K562 (cell line): Measurements from ENCODE around the gene NKG7. TPM values are rescaled to one million over a fixed set of nuclear protein-coding genes. Genes with fewer than 3 reads are reported as not detected.

Source experiments
- ARID1B ChIP-seq: fragments of 450-650 bp; IDR thresholded peaks from 2 replicates; pipeline ENCODE4 v1.6.1; 2016; ENCODE audit warnings: antibody characterized with exemption, mild to moderate bottlenecking, inconsistent platforms
- ATF3 ChIP-seq, 2 experiments: fragments of 450-650 bp in 1 of 2; sonication (generic) in 1 of 2; formaldehyde crosslinking in 1 of 2; IDR thresholded peaks in 1 of 2; conservative IDR thresholded peaks in 1 of 2; 2 replicates each; pipeline versions ENCODE4 v1.6.1 to v1.8.1; 2016 to 2023; ENCODE audit warnings: mild to moderate bottlenecking in 2 of 2, moderate library complexity in 2 of 2, inconsistent platforms in 1 of 2, missing genetic modification reagents in 1 of 2
- ATF7 ChIP-seq: fragments of 450-650 bp; IDR thresholded peaks from 2 replicates; pipeline ENCODE4 v1.7.1; 2014; ENCODE audit warnings: mild to moderate bottlenecking, moderate library complexity
- ERF ChIP-seq: fragments of 450-650 bp; formaldehyde crosslinking; IDR thresholded peaks from 2 replicates; pipeline ENCODE4 v1.4.0; 2020; ENCODE audit warnings: mild to moderate bottlenecking, mixed read lengths
- ETS2 ChIP-seq: IDR thresholded peaks from 2 replicates; pipeline ENCODE4 v1.6.1; 2016; ENCODE audit warnings: borderline replicate concordance, missing genetic modification characterization, mild to moderate bottlenecking, moderate library complexity, missing compliant biosample characterization; ENCODE audit not compliant: poor library complexity, severe bottlenecking
- FOSL1 ChIP-seq: fragments of 200-800 bp; sonication (Bioruptor generic); conservative IDR thresholded peaks from 2 replicates; pipeline ENCODE4 v1.6.1; 2016; ENCODE audit warnings: missing genetic modification characterization, missing compliant biosample characterization
- HDAC2 ChIP-seq: fragments of 450-650 bp; IDR thresholded peaks from 2 replicates; pipeline ENCODE4 v1.6.1; 2016; ENCODE audit warnings: mild to moderate bottlenecking
- HES1 ChIP-seq: fragments of 450-650 bp; IDR thresholded peaks from 2 replicates; pipeline ENCODE4 v1.6.1; 2016; ENCODE audit warnings: low read depth, mild to moderate bottlenecking, moderate library complexity
- HMGN3 ChIP-seq: IDR thresholded peaks from 2 replicates; pipeline ENCODE4 v1.6.1; 2011; ENCODE audit warnings: borderline replicate concordance, low read depth, mild to moderate bottlenecking, mixed read lengths, low read length; ENCODE audit not compliant: insufficient read length; ENCODE audit errors: extremely low read depth
- MAX ChIP-seq: sonication (generic); formaldehyde crosslinking; IDR thresholded peaks from 2 replicates; pipeline ENCODE4 v1.9.0; 2022; ENCODE audit warnings: mild to moderate bottlenecking, missing genetic modification reagents
- MEF2A ChIP-seq: IDR thresholded peaks from 2 replicates; pipeline ENCODE4 v1.6.1; 2011; ENCODE audit warnings: low read depth, mild to moderate bottlenecking, low read length, moderate library complexity; ENCODE audit not compliant: control insufficient read depth
- NRF1 ChIP-seq, 2 experiments: fragments of 450-650 bp; IDR thresholded peaks in 1 of 2; conservative IDR thresholded peaks in 1 of 2; 2 replicates each; pipeline ENCODE4 v1.6.1; 2014; ENCODE audit warnings: mild to moderate bottlenecking in 2 of 2
- POLR3G ChIP-seq: IDR thresholded peaks from 2 replicates; pipeline ENCODE4 v1.6.1; 2011; ENCODE audit not compliant: insufficient read length, insufficient replicate concordance; ENCODE audit errors: extremely low read depth
- SP1 ChIP-seq: sonication (generic); formaldehyde crosslinking; IDR thresholded peaks from 2 replicates; pipeline ENCODE4 v1.8.1; 2022; ENCODE audit warnings: mild to moderate bottlenecking, missing genetic modification reagents
- THAP12 ChIP-seq: fragments of 250-450 bp; sonication (Bioruptor Pico); IDR thresholded peaks from 2 replicates; pipeline ENCODE4 v1.9.0; 2021; ENCODE audit warnings: mild to moderate bottlenecking, inconsistent platforms
- TRIM28 ChIP-seq: fragments of 450-650 bp; IDR thresholded peaks from 2 replicates; pipeline ENCODE4 v1.6.1; 2017
- ZBTB26 ChIP-seq: fragments of 450-650 bp; formaldehyde crosslinking; IDR thresholded peaks from 2 replicates; pipeline ENCODE4 v1.4.0; 2022; ENCODE audit warnings: missing genetic modification characterization
- ZFX ChIP-seq: sonication (generic); formaldehyde crosslinking; IDR thresholded peaks from 2 replicates; pipeline ENCODE4 v1.8.0; 2022; ENCODE audit warnings: mild to moderate bottlenecking, missing genetic modification reagents, moderate library complexity
- ZNF263 ChIP-seq: sonication (generic); formaldehyde crosslinking; IDR thresholded peaks from 2 replicates; pipeline ENCODE4 v1.8.0; 2022; ENCODE audit warnings: mild to moderate bottlenecking, missing genetic modification reagents, borderline replicate concordance
- polyA plus RNA-seq, 8 experiments: library from polyadenylated mRNA; depleted of rRNA in 4 of 8; stranded (reverse) in 5 of 8; unstranded in 3 of 8; fragments of >200 nt; fragmentation: Nextera tagmentation in 2 of 8; fragmentation: Illumina TruSeq in 1 of 8; extraction: Ambion mirVana in 2 of 8; extraction: Trizol in 1 of 8; gene quantifications; 2 replicates each; pipeline versions ENCODE4 v1.2.1 to v1.2.3, GENCODE V29; 2011 to 2014; ENCODE audit warnings: inconsistent platforms in 1 of 8, missing spikeins in 1 of 8
- total RNA-seq, 7 experiments: library from RNA; depleted of rRNA in 6 of 7; stranded (reverse); fragments of >200 nt in 6 of 7; fragmentation: Illumina TruSeq in 2 of 7; extraction: Trizol in 2 of 7; gene quantifications; 2 replicates each; pipeline versions ENCODE4 v1.2.1 to v1.2.3, GENCODE V29; 2011 to 2021; ENCODE audit warnings: low replicate concordance in 1 of 7

The NKG7 gene
- total and polyA plus RNA-seq, 9 of the 15 experiments (the other 6 are each of a cell fraction or from before 2014, with no cell fraction given): 0.30 to 0.70 (median 0.51) TPM; not detected in 2

GRCh38 chr19:51367565-51368365 is 4.7 kb downstream of the NKG7 start (continued):
- TF ChIP-seq ZBTB26 (CRISPR knock-in tag) (0 out of 2 replicates have a peak, but pooled peaks have one; percentile 15), TRIM28 (no peak), POLR3G (no peak), HDAC2 (peak; percentile 49; the same call in 1 of the 2 replicates), ARID1B (peak; percentile 56), MAX (CRISPR knock-in tag) (peak; percentile 61; the same call in 1 of the 2 replicates), HMGN3 (peak; percentile 84), HES1 (no peak), ZNF263 (0 out of 2 replicates have a peak, but pooled peaks have one; percentile 13), SP1 (CRISPR knock-in tag) (peak; percentile 91), MEF2A (no peak), ATF7 (peak; percentile 70), ZFX (CRISPR knock-in tag) (peak; percentile 79), FOSL1 (tag) (no peak), ETS2 (tag) (no peak), THAP12 (CRISPR knock-in tag) (peak; percentile 69; the same call in 1 of the 2 replicates), ATF3 (IDR thresholded peaks at IDR 0.05) (no peak), ATF3 (CRISPR knock-in tag; conservative IDR thresholded peaks at IDR 0.05) (no peak), ERF (CRISPR knock-in tag) (no peak), NRF1 (conservative IDR thresholded peaks at IDR 0.05 in 1 of 2, IDR thresholded peaks at IDR 0.05 in 1 of 2) (peak; percentile 81 to 84)
